Stimulated activated CD4-positive, alpha-beta T cell treated with anti-CD3 and anti-CD28 coated beads, TNF-alpha, amount 100 ng/mL, for 4 hours (primary cell): ENCODE measurements around the gene ALKAL2.

Experiments used
- DNase-seq, 3 experiments: peaks; one replicate each; pipeline ENCODE4 v3.0.0-alpha.2; 2020; ENCODE audit warnings: low read depth in 3 of 3

The ALKAL2 gene

DNA sequence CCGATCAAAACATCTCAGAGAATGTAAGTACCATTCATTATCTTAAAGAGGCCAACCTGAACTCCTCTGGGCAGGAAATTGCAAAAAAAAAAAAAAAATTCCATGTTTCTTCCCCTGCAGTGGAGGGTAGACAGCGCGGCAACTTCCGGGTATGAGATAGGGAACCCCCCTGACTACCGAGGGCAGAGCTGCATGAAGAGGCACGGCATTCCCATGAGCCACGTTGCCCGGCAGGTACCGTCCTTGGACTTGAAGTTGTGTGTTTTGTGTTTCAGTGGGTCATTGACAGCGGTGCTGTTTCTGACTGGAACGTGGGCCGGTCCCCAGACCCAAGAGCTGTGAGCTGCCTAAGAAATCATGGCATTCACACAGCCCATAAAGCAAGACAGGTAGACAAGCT, 16.0 kb downstream of the ALKAL2 start:
- no peak for DNase-seq

DNA sequence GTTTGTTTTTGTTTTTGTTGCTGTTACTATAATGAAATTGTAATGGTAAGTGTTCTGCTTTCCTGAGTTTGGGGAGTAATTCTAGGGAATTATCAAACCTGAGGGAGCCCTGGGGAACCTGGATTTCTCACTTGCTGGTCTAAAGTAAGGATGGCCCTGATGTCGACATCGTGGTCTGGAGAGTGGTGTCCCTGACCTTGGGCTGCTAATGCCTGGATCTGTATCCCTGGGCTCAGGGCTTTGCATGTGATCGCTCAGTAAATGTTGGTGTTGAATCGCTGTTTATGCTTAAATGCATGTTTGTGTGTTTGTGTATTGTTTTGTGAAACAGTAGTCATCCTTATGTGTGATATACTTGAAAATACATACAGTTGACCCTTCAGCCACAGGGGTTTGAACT, 17.0 kb downstream of the ALKAL2 start:
- no peak for DNase-seq

DNA sequence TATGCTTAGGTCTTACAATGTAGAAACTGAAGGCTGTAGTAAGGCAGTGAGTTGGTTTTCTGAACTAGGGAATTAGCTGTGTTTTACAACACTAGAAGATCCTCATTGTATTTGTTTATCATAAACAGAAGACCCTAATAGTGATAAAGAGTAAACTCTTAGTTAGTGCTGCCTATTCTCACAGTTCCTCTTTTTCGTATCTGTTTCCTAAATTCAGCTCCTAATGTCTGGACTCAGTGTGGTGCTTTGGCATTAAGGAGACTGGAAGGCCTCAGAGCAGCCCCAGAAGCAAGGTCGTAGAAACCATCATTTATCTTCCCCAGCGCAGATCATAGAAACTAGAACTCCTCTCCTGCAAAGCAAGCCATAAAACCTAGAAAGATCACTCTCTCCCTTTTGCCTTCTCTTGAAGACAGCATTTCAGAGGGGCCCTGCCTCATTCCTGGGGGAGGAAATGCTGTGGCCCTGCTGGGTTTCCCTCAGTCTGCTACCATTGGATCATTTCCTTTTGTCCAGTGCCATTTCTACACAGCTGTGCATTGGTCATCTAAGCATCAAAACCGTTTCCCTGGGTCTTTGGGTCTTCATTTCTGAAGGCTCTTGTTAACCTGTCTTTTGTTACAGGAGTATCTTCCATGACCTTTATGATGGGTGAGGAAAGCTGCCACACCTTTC, 18.4 kb downstream of the ALKAL2 start:
- no peak for DNase-seq

DNA sequence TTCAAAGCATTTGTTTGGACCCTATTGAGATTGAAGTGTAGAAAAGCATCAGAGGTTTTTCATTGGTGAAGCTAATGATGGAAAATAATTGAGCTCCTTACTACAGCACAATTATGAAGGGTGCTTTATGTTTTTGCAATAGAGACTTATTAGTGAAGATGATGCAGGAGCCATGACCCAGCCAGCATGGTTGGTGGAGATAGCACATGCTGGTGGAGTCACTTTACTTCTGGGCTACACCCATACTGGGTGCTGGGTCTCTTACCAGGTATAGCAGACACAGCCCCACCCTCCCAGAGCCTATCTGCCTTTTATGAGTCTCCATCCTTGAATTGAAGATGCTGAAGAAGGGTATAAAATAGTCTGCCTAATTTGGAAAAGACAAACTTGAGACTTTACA, 19.6 kb downstream of the ALKAL2 start:
- no peak for DNase-seq

DNA sequence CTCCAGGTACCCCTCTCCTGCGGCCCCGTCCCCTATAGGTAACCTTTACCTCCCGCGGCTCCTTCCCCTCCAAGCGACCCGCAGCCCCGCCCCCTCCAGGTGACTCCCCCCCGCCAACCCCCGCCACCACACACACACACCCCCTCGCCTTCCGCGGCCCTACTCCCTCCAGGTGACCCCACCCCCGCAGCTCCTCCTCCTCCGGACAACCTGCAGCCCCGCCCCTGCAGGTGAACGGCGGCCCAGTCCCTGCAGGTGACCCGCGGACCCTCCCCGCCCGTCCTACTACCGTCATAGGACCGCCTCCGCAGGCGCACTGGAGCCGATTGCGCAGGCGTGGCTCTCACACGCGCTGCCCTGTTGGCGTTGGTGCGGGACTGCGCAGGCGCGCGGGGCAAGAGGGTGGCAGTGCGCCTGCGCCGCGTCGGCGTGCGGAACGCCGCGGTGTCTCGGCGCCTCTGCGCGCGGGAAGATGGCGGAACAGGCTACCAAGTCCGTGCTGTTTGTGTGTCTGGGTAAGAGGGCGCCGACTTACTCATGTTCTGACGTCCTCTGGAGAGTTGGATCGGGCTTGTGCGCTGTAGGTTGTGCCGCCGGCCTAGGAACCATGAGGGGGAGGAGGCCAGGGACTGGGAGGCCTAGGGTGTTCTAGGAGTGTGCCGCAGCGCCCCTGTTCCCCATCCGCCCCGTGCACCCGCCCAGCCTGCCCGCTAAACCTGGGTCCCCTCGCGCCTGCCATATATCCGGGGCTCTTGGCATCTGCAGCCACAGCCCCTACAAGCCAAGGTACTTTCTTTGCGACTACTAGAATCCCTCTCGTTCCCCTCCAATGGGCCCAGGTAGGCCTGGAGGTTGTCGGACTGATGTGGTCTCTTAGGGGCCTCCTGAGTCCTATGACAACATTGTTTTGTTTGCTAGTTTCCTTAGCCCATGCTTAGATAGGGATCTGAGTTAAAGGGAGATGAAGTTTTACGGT, 23.1 kb downstream of the ALKAL2 start, which contains the start of gene ACP1:
ACP1 (plus strand) TSS at position 455 of the 976 bp plus-strand sequence; CDS start at position 473, 18 bp downstream.
- peak; percentile 87 to 91 (median 89) for DNase-seq

DNA sequence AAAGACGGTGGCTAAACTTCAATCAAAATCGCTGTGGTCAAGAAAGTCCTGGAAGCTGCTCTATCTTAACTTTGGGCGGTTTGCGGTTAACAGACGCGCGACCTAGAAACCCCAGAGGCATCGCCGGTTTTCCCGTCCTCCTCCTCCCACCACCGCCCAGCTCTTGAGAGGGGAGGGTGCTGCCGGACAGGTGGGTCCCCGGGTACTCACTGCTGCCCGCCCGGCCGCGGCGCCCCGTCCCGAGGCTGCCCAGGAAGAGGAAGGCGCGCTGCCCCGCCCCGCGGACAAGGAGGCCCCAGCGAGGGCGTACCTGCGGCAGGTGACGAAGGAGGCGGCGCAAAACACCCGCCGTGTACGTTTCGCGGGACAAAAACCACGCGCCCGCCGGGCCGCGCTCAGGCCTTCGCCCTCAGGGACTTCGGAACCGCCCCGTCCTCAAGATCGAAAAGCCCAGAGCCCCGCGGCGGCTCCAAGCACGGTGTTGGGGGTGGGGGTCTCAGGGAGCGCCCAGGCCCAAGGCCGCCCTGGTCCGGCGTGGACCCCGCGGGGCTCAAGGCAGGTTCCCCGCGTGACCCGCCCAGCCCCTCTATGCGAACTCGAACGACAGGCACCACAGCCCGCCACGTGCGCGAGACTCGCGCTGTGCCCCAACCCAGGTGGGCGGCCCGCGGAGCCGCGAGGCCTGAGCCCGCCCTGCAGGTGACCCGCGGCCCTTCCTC, 24.0 kb downstream of the ALKAL2 start, which contains the start of gene SH3YL1:
SH3YL1 (minus strand) TSS at position 259 of the 719 bp plus-strand sequence; CDS start at position 211, 48 bp downstream.
- DNase-seq, result peak; percentile 25 to 42 (median 39)

DNA sequence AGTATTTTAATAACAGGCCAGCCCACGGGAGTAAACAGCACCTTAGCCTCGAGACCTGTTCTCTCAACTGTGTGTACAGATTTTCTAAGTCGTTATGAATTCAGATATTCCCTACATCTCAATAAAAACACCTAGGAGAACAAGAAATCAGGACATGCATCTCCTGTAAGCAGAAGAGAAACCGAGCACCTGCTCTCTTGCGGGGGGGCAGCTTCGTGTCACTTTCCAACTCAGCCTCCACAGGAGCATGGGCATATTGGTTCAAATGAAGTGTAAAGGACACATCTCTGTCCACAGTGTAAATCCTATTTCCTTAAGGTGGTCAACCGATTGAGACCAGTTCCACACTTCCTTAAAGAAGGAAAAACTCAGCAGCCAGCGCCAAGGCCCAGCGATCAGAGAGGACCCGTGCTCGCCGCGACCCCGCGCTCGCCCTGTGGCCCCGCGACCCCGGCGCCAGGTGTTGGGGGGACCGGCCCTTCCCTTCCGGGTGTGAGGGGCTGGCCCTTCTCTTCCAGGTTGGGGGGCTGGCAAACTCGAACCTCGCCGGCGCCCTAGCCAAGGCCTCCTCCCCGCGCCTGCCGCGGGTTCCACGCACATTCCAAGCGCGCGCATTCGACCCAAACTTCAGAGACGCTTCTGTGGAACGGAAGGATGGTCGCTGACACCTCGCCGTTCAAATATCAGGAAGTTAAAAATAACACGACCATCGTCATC, 24.7 kb downstream of the ALKAL2 start:
- no peak for DNase-seq

DNA sequence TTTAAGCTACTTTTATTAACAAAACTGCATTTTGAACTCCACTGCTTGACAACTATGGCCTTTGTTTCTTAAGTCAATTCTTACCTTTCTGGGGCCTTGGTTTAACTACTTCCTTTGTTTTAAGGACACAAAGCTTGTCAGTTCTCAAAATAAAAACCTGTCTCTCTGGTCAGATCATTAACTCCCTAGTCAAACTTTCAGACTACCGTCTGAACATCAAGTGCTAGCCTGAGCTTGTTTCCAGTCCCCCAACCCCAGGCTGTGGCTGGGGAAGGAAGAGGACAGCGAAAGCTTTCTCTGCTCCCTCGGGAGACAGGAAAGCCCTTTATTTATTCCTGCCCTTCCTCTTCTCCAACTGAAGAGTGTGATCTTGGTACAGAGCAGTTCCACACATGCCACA, 25.8 kb downstream of the ALKAL2 start:
- DNase-seq, result no peak

DNA sequence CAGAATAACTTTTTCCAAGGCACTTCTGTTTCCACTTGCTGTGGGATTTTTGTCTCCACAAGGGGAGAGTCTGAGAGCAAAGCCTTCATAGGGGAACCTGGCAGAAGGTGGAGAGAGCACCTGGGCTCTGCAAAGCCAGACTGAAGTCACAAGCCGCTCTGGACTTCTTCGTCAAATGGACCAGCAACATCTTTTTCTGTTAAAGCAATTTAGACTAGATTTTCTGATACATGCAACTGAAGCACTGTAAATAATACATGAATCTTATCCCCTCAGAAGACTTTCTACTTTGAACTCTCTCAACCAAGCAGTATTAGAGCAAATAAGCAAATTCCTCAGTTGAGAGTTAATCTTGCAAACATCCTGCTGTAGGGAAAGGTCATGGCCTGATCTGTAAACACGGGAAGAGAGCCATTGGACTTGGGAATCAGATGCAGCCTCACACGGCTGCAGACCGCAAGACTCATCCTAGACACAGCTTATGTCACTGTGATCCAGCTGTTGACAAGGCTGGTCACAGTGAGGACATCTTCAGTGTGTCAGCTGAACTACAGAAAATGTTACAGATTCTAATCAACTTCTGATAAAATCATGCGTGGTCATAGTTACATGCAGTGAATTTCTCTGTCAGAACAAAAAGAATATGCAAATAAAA, 27.3 kb downstream of the ALKAL2 start:
- no peak for DNase-seq

DNA sequence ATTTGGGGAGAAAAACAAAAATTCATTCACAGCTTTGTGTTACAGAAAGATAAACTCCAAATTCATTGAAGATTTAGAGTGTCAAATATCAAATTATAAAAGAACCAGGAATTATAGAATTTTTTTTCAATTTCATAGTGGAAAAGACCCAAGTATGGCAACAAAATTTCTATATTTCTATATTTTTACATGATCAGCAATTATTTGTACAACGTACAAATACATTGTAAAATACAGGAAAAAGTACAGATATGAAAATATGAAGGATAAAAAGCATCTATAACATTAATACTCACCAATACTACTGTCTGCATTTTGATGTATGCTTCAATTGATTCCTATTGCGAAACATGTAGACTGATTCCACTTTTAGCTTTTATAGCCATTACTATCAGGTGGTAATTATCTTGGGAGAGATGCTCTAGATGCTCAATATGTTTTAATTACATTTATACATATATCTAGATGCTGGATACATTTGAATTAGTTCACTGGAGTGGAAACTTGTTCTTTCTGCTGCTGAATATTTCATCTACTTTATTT, 28.0 kb downstream of the ALKAL2 start:
- DNase-seq, result no peak

DNA sequence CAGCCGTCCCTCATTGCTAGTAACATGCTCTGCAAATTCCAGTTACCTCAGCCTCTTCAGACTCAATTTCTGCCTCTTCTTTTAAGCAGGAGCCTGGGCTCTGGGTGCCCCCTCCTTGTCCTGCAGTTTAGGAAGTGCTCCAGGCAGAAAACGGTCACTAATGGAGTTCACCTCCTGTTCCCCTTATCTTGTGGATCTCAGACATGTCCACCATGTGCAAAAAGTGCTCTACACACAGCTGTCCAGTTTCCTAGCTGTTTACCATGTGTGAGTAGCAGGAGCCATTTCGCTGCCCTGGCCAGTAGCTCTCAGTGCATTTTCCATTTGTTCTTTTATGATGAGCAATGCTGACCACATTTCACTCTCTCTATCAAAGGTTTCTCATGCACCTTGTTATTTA, 29.0 kb downstream of the ALKAL2 start:
- DNase-seq, result no peak

DNA sequence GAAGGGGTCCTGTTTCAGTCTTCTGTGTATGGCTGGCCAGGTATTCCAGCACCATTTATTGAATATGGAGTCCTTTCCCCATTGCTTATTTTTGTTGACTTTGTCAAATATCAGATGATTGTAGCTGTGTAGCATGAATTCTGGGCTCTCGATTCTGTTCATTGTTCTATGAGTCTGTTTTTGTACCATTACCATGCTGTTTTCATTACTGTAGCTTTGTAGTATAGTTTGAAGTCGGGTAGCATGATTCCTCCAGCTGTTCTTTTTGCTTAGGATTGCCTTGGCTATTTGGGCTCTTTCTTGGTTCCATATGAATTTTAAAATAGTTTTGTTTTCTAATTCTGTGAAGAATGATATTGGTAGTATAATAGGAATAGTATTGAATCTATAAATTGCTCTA, 30.0 kb downstream of the ALKAL2 start:
- no peak for DNase-seq

DNA sequence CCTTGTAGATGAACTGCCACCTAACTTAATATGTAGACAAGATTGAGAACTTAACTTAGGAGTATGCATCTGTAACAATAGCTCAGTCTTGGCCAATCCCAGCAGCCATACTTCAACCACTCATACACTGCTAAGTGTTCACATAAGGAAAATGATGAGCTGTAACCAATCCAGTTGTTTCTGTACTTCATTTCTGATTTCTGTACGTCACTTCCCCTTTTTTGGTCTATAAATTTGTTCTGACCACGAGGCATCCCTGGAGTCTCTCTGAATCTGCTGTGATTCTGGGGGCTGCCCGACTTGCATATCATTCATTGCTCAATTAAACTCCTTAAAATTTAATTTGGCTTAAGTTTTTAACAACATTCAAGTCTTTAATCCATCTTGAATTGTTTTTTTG, 30.5 kb downstream of the ALKAL2 start:
- no peak for DNase-seq

DNA sequence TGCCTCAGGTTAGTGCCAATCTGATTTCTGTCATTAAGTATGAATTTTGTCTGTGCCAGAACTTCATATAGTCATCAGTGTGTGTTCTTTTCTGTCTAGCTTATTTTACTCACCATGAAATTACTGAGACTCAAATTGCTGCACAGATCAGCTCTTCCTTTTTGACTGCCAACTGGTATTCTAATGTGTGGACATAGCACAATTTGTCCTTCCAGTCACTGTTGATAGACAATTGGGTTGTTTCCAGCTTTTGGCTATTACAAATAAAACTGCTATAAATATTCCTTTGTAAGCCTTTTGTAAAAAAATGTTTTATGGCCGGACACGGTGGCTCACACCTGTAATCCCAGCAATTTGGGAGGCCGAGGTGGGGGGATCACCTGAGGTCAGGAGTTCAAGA, 31.8 kb downstream of the ALKAL2 start:
- no peak for DNase-seq

DNA sequence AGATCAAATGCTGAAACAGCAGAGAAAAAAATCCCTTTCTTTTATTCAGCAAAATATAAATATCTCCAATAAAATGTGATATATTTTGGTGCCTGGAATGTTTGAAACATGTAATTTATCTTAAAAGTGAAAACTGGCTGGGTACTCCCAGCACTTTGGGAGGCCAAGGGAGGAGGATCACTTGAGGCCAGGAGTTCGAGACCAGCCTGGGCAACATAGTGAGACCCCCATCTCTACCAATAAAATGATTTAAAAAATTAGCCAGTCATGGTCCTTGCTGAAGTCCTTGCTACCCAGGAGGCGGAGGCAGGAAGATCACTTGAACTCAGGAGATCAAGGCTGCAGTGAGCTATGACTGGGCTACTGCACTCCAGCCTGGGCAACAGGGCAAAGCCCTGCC, 32.7 kb downstream of the ALKAL2 start:
- no peak for DNase-seq

DNA sequence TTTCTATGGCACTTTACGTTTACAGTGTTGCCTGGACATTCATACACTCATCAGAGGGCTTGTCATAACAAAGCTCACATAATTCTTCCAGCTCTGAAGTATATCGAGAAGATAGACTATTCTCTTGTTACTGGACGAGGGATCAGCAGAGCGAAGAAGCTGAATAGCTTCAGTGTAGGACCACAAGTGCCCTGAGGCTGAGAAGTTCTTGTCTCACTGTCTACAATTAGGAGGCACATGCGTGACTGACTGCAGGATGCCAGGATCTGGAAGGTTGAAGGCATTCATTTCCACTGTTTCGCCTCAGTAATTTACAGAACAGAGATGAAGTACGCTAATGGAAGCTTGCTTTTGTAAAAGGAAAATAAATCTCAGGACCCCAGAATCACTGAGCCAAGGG, 33.6 kb downstream of the ALKAL2 start:
- no peak for DNase-seq

DNA sequence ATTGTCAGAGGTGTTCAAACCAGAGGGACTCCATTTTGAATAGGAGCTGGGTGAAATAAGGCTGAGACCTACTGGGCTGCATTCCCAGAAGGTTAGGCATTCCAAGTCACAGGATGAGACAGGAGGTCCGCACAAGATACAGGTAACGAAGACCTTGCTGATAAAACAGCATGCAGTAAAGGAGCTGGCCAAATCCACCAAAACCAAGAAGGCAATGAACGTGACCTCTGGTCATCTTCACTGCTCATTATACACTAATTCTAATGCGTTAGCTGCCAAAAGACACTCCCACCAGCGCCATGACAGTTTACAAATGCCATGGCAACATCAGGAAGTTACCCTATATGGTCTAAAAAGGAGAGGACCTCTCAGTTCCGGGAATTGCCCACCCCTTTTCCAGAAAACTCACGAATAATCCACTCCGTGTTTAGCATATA, 34.7 kb downstream of the ALKAL2 start:
- DNase-seq, result no peak

DNA sequence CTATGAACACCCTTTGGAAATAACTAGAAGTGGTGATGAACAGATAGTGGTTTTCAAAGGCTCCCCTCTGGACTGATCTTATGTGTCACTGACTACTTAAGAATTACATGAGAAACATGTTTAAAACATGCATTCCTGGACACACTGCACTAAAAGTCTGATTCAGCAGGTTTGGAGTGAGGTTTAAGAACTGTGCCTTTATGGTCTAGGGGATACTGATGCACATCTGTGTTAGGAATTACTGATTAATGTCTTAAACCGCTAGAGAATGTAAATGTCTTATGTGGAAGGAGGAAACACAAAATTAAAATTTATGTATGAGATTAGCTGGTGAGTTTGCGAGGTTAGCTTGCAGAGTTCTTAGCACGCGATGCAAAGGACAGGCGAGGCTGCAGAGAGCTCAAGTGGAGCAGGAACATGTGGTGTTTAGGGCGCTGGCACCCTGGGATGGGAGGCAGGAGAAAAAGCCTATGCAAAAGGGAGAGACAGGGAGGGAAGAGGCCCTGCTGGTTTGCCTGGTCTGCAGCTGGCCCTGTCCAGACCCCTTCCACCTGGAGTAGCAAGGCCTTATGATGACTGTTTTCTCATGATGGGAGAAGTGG, 35.8 kb downstream of the ALKAL2 start:
- DNase-seq, result no peak

DNA sequence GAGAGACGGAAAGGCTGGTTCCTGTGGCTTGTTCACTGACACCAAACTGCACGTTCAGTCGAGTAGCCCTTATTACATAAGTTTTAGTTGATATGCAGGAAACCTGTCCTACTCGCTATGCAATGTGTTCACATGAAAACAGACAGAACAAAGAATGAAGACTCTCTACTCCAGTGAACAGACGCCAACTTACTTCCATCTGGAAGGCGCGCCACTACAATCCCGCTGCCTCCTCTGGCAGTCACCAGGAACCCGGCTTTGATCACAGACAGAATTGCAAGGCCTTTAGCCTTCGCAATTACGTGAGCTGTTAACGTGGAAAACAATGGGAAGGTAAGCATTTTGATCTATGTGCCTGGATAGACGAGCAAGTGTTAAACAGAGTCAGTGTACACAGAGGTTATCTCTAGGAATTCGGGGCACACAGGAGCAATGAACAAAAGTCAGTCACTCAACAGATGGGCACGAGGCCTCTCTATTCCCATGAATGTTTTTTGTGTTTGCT, 38.3 kb downstream of the ALKAL2 start:
- no peak for DNase-seq

DNA sequence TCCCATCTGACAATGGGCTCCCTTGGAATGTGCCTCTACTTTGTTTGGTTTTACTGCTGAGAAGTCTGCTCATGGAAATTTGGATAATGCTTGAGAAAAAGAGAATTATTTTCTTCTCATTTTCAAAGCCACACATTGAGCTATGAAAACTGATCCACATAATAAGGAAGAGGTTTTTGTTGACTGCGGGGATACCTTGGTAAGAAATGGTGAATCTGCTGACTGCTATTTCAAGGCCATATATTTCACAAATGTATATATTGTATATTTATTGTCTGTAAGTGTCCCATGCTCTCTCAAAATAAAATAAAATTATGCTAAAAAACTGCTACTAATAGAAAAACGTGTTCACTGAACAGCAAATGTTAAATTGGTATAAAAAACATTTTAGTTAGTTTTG, 39.2 kb downstream of the ALKAL2 start:
- DNase-seq, result no peak
